ENCODE data around the gene MAST1. TPM values are rescaled to one million over a fixed set of nuclear protein-coding genes. Genes with fewer than 3 reads are reported as not detected.
A peak's percentile ranks its signal among the peaks of the same experiment; 100 is the strongest.

The MAST1 gene
- total RNA-seq, 1 donor from 2014 or later: 1.2 TPM

- peak within 1 kb of the TSS; percentile 70 to 93 for H3K4me3 ChIP-seq
- peak within 1 kb of the TSS; percentile 78 for H3K27ac ChIP-seq
- no peaks in the 10 kb centered on the region for H3K27me3 ChIP-seq
- peaks cover 0 to 16% of the 10 kb centered on the region in 2 donors for H3K36me3 ChIP-seq
- peaks cover 31% of the 10 kb centered on the region for H3K4me1 ChIP-seq
- intact Hi-C loops (cut with DNase I): loop anchor here (5.0 kb wide), 1 partner anchor 34 kb away; no protein-coding TSS in a partner anchor
- DNase-seq (ENCODE audit: extremely low spot score in 2 of 2): no peak
- peak in 1 of 2 donors; percentile 86 for TF ChIP-seq POLR2AphosphoS5 (IDR thresholded peaks at IDR 0.05; ENCODE audit: insufficient read depth in 1 of 2, low read depth in 1 of 2)
- TF ChIP-seq POLR2A (IDR thresholded peaks at IDR 0.05): peak in 1 of 2 donors; percentile 59
- TF ChIP-seq CTCF (IDR thresholded peaks at IDR 0.05): no peak
- no peaks in the 10 kb centered on the region for H3K9me3 ChIP-seq
Observed at GRCh38 chr19:12801466-12802266, 36.6 kb upstream of the MAST1 start, which contains the start of the genes PRDX2 and THSD8. Gene PRDX2, minus strand, starts transcription at chr19:12801800. Its CDS starts 539 bp downstream, at chr19:12801261. Gene THSD8, plus strand, starts transcription at chr19:12802069. Its CDS starts 3 bp downstream, at chr19:12802072.

GRCh38 chr19:12802267-12803106, 35.8 kb upstream of the MAST1 start:
- DNase-seq (ENCODE audit: extremely low spot score in 2 of 2): no peak
- peak overlapping the region; percentile 70 to 93 for H3K4me3 ChIP-seq
- H3K9me3 ChIP-seq: no peaks in the 10 kb centered on the region
- H3K4me1 ChIP-seq: peaks cover 38% of the 10 kb centered on the region
- H3K27ac ChIP-seq: peak overlapping the region; percentile 78
- TF ChIP-seq CTCF (IDR thresholded peaks at IDR 0.05): no peak
- no peak for TF ChIP-seq POLR2A (IDR thresholded peaks at IDR 0.05)
- TF ChIP-seq POLR2AphosphoS5 (IDR thresholded peaks at IDR 0.05; ENCODE audit: insufficient read depth in 1 of 2, low read depth in 1 of 2): no peak
- no peaks in the 10 kb centered on the region for H3K27me3 ChIP-seq
- peaks cover 0 to 16% of the 10 kb centered on the region in 2 donors for H3K36me3 ChIP-seq
- intact Hi-C loops (cut with DNase I): loop anchor here (5.0 kb wide), 1 partner anchor 35 kb away; no protein-coding TSS in a partner anchor

GRCh38 chr19:12804051-12804450, 34.3 kb upstream of the MAST1 start:
- intact Hi-C loops (cut with DNase I): loop anchor here (5.0 kb wide), 1 partner anchor 37 kb away; no protein-coding TSS in a partner anchor
- no peaks in the 10 kb centered on the region for H3K27me3 ChIP-seq
- no peaks in the 10 kb centered on the region for H3K9me3 ChIP-seq
- peaks cover 38% of the 10 kb centered on the region for H3K4me1 ChIP-seq
- H3K27ac ChIP-seq: no peak overlapping the region
- peaks cover 0 to 12% of the 10 kb centered on the region in 2 donors for H3K36me3 ChIP-seq
- TF ChIP-seq CTCF (IDR thresholded peaks at IDR 0.05) (no peak), POLR2AphosphoS5 (IDR thresholded peaks at IDR 0.05; ENCODE audit: insufficient read depth in 1 of 2, low read depth in 1 of 2) (no peak), POLR2A (IDR thresholded peaks at IDR 0.05) (no peak)
- H3K4me3 ChIP-seq: no peak overlapping the region
- DNase-seq (ENCODE audit: extremely low spot score in 2 of 2): no peak

GRCh38 chr19:12806242-12807081, 31.9 kb upstream of the MAST1 start, which contains the start of gene RNASEH2A:
Gene RNASEH2A, plus strand, starts transcription at chr19:12806584. Its CDS starts 90 bp downstream, at chr19:12806674.
- Histone ChIP-seq H3K4me3 (peak within 1 kb of the TSS; percentile 65 to 66), H3K27ac (peak within 1 kb of the TSS; percentile 64), H3K36me3 (peaks cover 0 to 12% of the 10 kb centered on the region in 2 donors), H3K9me3 (no peaks in the 10 kb centered on the region), H3K27me3 (no peaks in the 10 kb centered on the region), H3K4me1 (peaks cover 20% of the 10 kb centered on the region)
- DNase-seq (ENCODE audit: extremely low spot score in 2 of 2): peak in 1 of 2 donors; percentile 87
- intact Hi-C loops (cut with DNase I): no loop called here
- TF ChIP-seq CTCF (IDR thresholded peaks at IDR 0.05) (no peak), POLR2AphosphoS5 (IDR thresholded peaks at IDR 0.05; ENCODE audit: insufficient read depth in 1 of 2, low read depth in 1 of 2) (peak; percentile 72 to 79)
